Astrocyte (in vitro differentiated cells and primary cell): ENCODE results near the gene CLEC4A.

ENCODE experiments used
- CTCF ChIP-seq: IDR thresholded peaks from 2 replicates; pipeline ENCODE4 v1.5.1; 2011; ENCODE audit warnings: low read depth, mild to moderate bottlenecking, inconsistent platforms, low read length, moderate library complexity; ENCODE audit not compliant: insufficient read depth
- EZH2 ChIP-seq: IDR thresholded peaks from 2 replicates; pipeline ENCODE4 v1.6.1; 2012; ENCODE audit warnings: mild to moderate bottlenecking, low read length, inconsistent platforms; ENCODE audit not compliant: insufficient read depth

GRCh38 chr12:8081251-8081920, 42.0 kb upstream of the CLEC4A start:
- no peak for TF ChIP-seq CTCF
- no peak for TF ChIP-seq EZH2
